ENCODE measurements around the gene PPP1R9A. TPM values are rescaled to one million over a fixed set of nuclear protein-coding genes. Genes with fewer than 3 reads are reported as not detected.

The PPP1R9A gene
- total RNA-seq, 3 donors from 2014 or later = 0.08 to 0.35 (median 0.16) TPM

DNA sequence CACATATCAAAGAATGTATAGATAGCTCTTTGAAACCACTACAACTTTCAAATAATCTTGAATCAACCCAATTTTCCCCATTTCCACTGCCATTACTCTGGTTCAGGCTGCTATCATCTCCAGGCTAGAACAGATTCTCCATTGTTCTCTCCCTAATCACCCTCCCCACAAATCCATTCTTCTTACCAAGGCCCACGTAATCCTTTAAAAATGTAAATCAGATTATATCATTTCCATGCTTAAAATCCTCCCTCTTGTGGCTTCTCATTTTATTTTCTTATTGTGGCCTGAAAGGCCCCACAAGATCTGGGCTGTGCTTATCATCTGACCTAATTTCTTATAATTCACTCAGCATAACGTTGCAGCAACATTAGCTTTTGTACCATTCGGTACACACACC lies 420.0 kb downstream of the PPP1R9A start:
- ATAC-seq (no peak), DNase-seq (no peak)
- H3K4me3 Mint-ChIP-seq = no peak overlapping the region
- H3K9me3 Mint-ChIP-seq = no peaks in the 10 kb centered on the region
- H3K27me3 Mint-ChIP-seq (ENCODE audit: low read depth) = peaks cover 9% of the 10 kb centered on the region
- H3K4me1 Mint-ChIP-seq (ENCODE audit: low read depth) = peaks cover 14% of the 10 kb centered on the region
- H3K36me3 Mint-ChIP-seq (ENCODE audit: insufficient read depth) = no peaks in the 10 kb centered on the region

DNA sequence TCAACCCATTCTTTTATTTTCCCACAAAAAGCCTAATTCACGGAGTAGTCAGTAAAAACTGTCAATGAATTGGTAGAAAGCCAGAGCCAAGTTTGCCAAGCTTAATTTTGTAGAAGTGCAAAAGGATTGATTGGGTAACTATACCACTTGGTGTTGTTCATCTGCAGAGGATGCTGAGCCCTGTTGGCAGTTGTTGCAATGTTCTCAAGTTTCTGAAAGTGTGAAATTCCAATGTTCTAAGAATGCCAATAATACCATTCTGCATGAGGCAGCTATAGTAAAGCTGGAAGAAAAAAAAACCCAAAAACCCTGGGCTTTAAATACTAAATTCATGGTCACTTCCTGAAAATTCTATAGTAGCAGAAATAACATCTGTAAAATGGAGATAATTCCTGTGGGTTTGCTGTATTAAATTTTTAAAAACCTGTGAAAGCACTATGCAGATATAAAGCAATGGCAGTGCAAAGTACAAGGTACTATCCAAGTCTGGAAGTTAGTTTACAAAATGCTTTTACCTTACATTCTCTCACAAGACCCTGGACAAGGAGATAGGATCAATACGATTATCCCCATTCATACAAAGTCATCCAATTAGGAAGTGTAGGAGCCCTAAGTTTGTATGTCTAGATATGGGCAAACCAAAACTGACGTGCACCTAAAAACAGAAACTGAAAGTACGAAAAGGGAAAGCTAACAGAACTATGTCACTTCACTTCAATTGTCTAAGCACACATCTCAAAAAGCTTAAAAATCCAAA lies 423.0 kb downstream of the PPP1R9A start:
- peak; percentile 38 to 62 for ATAC-seq
- peaks cover 14% of the 10 kb centered on the region for H3K4me1 Mint-ChIP-seq (ENCODE audit: low read depth)
- peak overlapping the region; percentile 62 for H3K4me3 Mint-ChIP-seq
- H3K27me3 Mint-ChIP-seq (ENCODE audit: low read depth) = peaks cover 5% of the 10 kb centered on the region
- no peak for DNase-seq
- H3K36me3 Mint-ChIP-seq (ENCODE audit: insufficient read depth) = no peaks in the 10 kb centered on the region
- no peaks in the 10 kb centered on the region for H3K9me3 Mint-ChIP-seq

DNA sequence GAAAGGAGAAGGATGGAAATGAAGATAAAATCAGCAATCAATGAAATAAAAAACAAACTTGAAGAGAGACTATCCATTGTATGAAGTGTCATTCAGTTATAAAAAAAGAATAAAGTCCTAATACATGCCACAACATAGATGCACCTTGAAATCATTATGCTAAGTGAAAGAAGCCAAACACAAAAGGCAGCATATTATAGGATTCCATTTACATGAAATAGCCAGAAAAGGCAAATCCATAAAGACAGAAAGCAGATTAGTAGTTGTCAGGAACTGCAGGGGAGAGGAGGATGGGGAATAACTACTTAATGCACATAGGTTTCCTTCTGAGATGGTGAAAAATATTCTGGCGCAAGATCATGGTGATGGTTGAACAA lies 423.6 kb downstream of the PPP1R9A start:
- H3K4me3 Mint-ChIP-seq = peak overlapping the region; percentile 62
- no peak for ATAC-seq

DNA sequence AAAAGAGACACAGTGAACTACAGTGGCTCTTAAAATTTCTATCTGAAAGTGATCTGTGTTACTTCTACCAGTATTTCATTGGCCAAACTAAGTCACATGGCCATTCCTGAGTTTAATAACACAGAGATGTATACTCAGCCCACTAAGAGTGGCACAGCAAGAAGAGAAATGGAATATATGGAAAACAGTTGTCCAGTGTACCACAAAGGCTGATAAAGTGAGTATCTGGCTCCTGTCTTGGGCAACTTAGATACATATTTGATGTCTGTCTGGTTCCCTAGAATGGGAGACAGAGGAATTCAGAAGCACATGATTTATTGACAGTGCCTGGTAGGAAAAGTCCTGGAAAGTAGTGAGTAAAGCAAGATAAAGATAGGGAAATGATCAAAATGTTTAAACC lies 427.1 kb downstream of the PPP1R9A start:
- ATAC-seq = no peak
- Mint-ChIP-seq H3K4me3 (no peak overlapping the region), H3K27me3 (ENCODE audit: low read depth) (peaks cover 2% of the 10 kb centered on the region), H3K4me1 (ENCODE audit: low read depth) (peaks cover 14% of the 10 kb centered on the region), H3K36me3 (ENCODE audit: insufficient read depth) (no peaks in the 10 kb centered on the region), H3K9me3 (no peaks in the 10 kb centered on the region)
- DNase-seq = no peak

More for the DNA sequence above, 423.6 kb downstream of the PPP1R9A start:
- no peak for DNase-seq
- no peaks in the 10 kb centered on the region for H3K27me3 Mint-ChIP-seq (ENCODE audit: low read depth)
- peaks cover 14% of the 10 kb centered on the region for H3K4me1 Mint-ChIP-seq (ENCODE audit: low read depth)
- no peaks in the 10 kb centered on the region for H3K36me3 Mint-ChIP-seq (ENCODE audit: insufficient read depth)
- no peaks in the 10 kb centered on the region for H3K9me3 Mint-ChIP-seq

DNA sequence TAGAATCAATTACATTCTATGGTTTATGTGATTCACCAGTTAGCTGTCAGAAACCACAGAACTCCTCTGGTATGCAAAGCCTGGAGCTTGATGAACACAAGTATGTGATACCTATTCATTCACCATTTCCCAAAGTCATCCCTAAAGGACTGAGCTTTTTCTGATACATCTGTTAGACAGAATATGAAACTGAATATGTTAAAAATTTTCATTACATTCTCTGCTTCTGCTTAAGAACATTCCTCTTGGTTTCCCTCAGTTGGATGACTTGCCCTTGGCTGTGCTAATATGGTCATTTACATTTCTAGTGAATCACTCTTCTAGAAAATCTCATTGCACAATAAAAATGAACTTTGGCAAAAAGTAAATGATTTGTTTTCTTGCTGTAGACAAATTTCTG lies 427.7 kb downstream of the PPP1R9A start:
- Mint-ChIP-seq H3K4me1 (ENCODE audit: low read depth) (peaks cover 12% of the 10 kb centered on the region), H3K9me3 (no peaks in the 10 kb centered on the region), H3K27me3 (ENCODE audit: low read depth) (peaks cover 2% of the 10 kb centered on the region), H3K36me3 (ENCODE audit: insufficient read depth) (no peaks in the 10 kb centered on the region), H3K4me3 (no peak overlapping the region)
- DNase-seq (no peak), ATAC-seq (no peak)

DNA sequence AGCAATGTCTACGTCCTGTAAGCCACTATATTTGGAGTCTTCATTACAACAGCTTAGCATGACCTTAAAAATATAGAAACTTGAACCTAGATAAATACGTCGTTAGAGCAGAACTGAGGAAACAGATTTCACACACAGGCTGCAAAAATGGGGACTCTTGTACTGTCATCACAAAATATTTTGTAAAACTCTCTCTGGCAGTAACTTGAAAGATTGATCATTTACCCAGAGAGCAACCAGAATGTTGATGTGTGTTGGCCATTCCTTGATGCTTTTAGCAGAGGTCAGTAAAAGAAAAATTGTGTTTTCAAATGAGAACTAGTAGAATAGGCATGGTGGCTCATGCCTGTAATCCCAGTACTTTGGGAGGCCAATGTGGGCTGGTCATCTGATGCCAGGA lies 431.4 kb downstream of the PPP1R9A start:
- no peak for DNase-seq
- no peak for ATAC-seq
- Mint-ChIP-seq H3K36me3 (ENCODE audit: insufficient read depth) (no peaks in the 10 kb centered on the region), H3K27me3 (ENCODE audit: low read depth) (peaks cover 4% of the 10 kb centered on the region), H3K9me3 (no peaks in the 10 kb centered on the region), H3K4me1 (ENCODE audit: low read depth) (no peaks in the 10 kb centered on the region), H3K4me3 (no peak overlapping the region)

DNA sequence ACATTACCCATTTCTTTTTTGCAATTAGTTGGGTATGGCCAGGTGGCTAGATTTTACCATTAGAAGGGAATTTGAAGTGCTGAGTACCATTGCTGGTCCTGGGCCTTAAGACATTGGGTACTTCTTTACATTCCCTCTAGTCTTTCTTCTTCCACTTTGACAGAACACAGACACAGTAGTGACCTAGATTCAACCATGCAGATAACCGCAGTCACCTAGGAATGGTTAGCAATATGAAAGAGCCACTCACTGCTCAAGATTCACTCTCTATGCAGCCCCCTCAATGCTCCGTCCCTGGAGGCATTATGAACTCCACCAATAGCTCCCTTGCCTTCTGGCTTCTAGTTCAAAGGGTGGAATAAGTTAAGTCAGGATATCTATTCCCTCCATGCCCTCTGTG lies 433.1 kb downstream of the PPP1R9A start:
- no peaks in the 10 kb centered on the region for H3K4me1 Mint-ChIP-seq (ENCODE audit: low read depth)
- H3K36me3 Mint-ChIP-seq (ENCODE audit: insufficient read depth) = no peaks in the 10 kb centered on the region
- no peaks in the 10 kb centered on the region for H3K9me3 Mint-ChIP-seq
- H3K4me3 Mint-ChIP-seq = no peak overlapping the region
- ATAC-seq = no peak
- no peak for DNase-seq
- H3K27me3 Mint-ChIP-seq (ENCODE audit: low read depth) = peaks cover 4% of the 10 kb centered on the region

DNA sequence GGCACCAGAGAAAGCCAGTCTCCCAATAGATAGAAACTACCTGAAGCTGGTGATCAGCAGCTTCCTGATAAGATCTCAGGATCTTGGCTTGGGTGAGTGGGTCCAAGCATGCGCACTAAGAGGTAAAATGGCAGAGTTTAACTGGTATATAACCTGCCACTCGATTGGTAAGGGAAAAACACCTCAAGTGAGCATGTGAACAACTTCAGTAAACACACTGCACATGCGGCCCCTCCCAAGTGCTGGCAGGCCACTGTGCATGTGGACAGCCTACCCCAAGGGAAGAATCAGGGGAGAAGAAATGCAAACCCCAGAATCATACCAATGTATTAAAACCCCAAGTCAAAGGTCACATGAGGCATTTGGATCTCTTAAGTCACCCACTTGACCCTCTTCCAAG lies 434.6 kb downstream of the PPP1R9A start:
- Mint-ChIP-seq H3K36me3 (ENCODE audit: insufficient read depth) (no peaks in the 10 kb centered on the region), H3K27me3 (ENCODE audit: low read depth) (peaks cover 2% of the 10 kb centered on the region), H3K4me1 (ENCODE audit: low read depth) (no peaks in the 10 kb centered on the region), H3K9me3 (no peaks in the 10 kb centered on the region), H3K4me3 (no peak overlapping the region)
- ATAC-seq = no peak
- DNase-seq = no peak

DNA sequence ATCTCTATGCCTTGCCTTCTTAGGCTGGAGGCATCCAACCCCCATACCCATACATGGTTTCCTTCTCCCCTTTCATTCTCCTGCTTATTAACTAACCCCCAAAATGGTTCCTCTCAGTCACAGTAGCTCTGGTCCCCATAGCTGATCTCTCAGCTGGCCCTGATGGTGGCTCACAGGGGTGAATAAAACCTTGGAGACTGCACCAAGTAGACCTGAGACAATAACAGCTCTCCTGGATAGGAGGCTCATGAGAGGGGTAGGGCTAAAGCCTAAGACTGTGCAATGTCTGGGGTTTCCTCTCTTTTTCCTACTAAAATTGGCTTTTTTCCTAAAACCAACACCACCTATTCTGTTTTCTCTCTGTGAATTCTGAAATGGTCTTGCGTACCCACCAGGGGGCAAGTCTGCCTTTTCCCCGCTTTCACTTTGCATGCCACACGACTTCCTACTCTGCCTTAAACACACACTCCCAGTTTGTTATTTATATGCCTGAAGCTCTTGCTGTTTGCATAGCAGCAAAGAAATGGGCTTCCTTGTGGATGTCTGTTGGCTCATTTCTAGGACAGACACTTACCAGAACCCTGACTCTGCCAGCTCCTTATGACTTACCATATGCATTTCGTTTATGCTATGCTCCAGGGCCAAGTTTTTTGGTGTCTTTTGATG lies 435.4 kb downstream of the PPP1R9A start:
- DNase-seq = no peak
- no peaks in the 10 kb centered on the region for H3K9me3 Mint-ChIP-seq
- H3K4me1 Mint-ChIP-seq (ENCODE audit: low read depth) = no peaks in the 10 kb centered on the region
- ATAC-seq = no peak
- H3K36me3 Mint-ChIP-seq (ENCODE audit: insufficient read depth) = no peaks in the 10 kb centered on the region
- no peak overlapping the region for H3K4me3 Mint-ChIP-seq
- peaks cover 2% of the 10 kb centered on the region for H3K27me3 Mint-ChIP-seq (ENCODE audit: low read depth)
